H1 (cell line): ENCODE data around the gene FAM98C.

Experiments
- MAFK ChIP-seq: IDR thresholded peaks from 2 replicates; pipeline ENCODE4 v1.6.1; 2012; ENCODE audit warnings: low read depth, mild to moderate bottlenecking, improper control_type of control experiment, low read length
- POLR2A ChIP-seq, 2 experiments: IDR thresholded peaks; 1 replicate in 1 of 2; 2 replicates in 1 of 2; pipeline ENCODE4 v1.6.1; 2011; ENCODE audit warnings: low read depth in 2 of 2, low read length in 2 of 2, mild to moderate bottlenecking in 2 of 2; ENCODE audit errors: control extremely low read depth in 1 of 2

GRCh38 chr19:38412961-38413360 lies 10.1 kb downstream of the FAM98C start:
- TF ChIP-seq MAFK (no peak), POLR2A (IDR thresholded peaks at IDR 0.05; ENCODE audit: control extremely low read depth in 1 of 2, low read depth in 2 of 2, low read length in 2 of 2) (no peak)
